ENCODE measurements around the gene ZNF385A. TPM values are rescaled to one million over a fixed set of nuclear protein-coding genes. Genes with fewer than 3 reads are reported as not detected.

ZNF385A gene
- total and polyA plus RNA-seq, 2 of the 8 experiments (the other 6 are each of a cell fraction or from before 2014, with no cell fraction given): 5.2 to 14.3 TPM

- TF ChIP-seq, protein P1, sequence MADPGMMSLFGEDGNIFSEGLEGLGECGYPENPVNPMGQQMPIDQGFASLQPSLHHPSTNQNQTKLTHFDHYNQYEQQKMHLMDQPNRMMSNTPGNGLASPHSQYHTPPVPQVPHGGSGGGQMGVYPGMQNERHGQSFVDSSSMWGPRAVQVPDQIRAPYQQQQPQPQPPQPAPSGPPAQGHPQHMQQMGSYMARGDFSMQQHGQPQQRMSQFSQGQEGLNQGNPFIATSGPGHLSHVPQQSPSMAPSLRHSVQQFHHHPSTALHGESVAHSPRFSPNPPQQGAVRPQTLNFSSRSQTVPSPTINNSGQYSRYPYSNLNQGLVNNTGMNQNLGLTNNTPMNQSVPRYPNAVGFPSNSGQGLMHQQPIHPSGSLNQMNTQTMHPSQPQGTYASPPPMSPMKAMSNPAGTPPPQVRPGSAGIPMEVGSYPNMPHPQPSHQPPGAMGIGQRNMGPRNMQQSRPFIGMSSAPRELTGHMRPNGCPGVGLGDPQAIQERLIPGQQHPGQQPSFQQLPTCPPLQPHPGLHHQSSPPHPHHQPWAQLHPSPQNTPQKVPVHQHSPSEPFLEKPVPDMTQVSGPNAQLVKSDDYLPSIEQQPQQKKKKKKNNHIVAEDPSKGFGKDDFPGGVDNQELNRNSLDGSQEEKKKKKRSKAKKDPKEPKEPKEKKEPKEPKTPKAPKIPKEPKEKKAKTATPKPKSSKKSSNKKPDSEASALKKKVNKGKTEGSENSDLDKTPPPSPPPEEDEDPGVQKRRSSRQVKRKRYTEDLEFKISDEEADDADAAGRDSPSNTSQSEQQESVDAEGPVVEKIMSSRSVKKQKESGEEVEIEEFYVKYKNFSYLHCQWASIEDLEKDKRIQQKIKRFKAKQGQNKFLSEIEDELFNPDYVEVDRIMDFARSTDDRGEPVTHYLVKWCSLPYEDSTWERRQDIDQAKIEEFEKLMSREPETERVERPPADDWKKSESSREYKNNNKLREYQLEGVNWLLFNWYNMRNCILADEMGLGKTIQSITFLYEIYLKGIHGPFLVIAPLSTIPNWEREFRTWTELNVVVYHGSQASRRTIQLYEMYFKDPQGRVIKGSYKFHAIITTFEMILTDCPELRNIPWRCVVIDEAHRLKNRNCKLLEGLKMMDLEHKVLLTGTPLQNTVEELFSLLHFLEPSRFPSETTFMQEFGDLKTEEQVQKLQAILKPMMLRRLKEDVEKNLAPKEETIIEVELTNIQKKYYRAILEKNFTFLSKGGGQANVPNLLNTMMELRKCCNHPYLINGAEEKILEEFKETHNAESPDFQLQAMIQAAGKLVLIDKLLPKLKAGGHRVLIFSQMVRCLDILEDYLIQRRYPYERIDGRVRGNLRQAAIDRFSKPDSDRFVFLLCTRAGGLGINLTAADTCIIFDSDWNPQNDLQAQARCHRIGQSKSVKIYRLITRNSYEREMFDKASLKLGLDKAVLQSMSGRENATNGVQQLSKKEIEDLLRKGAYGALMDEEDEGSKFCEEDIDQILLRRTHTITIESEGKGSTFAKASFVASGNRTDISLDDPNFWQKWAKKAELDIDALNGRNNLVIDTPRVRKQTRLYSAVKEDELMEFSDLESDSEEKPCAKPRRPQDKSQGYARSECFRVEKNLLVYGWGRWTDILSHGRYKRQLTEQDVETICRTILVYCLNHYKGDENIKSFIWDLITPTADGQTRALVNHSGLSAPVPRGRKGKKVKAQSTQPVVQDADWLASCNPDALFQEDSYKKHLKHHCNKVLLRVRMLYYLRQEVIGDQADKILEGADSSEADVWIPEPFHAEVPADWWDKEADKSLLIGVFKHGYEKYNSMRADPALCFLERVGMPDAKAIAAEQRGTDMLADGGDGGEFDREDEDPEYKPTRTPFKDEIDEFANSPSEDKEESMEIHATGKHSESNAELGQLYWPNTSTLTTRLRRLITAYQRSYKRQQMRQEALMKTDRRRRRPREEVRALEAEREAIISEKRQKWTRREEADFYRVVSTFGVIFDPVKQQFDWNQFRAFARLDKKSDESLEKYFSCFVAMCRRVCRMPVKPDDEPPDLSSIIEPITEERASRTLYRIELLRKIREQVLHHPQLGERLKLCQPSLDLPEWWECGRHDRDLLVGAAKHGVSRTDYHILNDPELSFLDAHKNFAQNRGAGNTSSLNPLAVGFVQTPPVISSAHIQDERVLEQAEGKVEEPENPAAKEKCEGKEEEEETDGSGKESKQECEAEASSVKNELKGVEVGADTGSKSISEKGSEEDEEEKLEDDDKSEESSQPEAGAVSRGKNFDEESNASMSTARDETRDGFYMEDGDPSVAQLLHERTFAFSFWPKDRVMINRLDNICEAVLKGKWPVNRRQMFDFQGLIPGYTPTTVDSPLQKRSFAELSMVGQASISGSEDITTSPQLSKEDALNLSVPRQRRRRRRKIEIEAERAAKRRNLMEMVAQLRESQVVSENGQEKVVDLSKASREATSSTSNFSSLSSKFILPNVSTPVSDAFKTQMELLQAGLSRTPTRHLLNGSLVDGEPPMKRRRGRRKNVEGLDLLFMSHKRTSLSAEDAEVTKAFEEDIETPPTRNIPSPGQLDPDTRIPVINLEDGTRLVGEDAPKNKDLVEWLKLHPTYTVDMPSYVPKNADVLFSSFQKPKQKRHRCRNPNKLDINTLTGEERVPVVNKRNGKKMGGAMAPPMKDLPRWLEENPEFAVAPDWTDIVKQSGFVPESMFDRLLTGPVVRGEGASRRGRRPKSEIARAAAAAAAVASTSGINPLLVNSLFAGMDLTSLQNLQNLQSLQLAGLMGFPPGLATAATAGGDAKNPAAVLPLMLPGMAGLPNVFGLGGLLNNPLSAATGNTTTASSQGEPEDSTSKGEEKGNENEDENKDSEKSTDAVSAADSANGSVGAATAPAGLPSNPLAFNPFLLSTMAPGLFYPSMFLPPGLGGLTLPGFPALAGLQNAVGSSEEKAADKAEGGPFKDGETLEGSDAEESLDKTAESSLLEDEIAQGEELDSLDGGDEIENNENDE (IDR thresholded peaks at IDR 0.05; ENCODE audit: insufficient replicate concordance, low read length): no peak
- TF ChIP-seq RBBP5 (IDR thresholded peaks at IDR 0.05; ENCODE audit: borderline replicate concordance, low read depth, low read length) (no peak), SP1 (IDR thresholded peaks at IDR 0.05; ENCODE audit: low read depth, low read length) (no peak), EP300 (IDR thresholded peaks at IDR 0.05; ENCODE audit: borderline replicate concordance in 1 of 2, low read depth in 2 of 2, low read length in 2 of 2) (no peak), SP4 (IDR thresholded peaks at IDR 0.05; ENCODE audit: low read length) (no peak), CBX5 (IDR thresholded peaks at IDR 0.05; ENCODE audit: low read depth, low read length) (no peak), KDM1A (IDR thresholded peaks at IDR 0.05; ENCODE audit: borderline replicate concordance, low read length) (no peak)
- TF ChIP-seq, protein P2, sequence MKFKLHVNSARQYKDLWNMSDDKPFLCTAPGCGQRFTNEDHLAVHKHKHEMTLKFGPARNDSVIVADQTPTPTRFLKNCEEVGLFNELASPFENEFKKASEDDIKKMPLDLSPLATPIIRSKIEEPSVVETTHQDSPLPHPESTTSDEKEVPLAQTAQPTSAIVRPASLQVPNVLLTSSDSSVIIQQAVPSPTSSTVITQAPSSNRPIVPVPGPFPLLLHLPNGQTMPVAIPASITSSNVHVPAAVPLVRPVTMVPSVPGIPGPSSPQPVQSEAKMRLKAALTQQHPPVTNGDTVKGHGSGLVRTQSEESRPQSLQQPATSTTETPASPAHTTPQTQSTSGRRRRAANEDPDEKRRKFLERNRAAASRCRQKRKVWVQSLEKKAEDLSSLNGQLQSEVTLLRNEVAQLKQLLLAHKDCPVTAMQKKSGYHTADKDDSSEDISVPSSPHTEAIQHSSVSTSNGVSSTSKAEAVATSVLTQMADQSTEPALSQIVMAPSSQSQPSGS (IDR thresholded peaks at IDR 0.05; ENCODE audit: low read length): no peak
These were observed 5.2 kb upstream of the ZNF385A start (continued) for GRCh38 chr12:54389607-54390175.
